GM21737 (cell line): ENCODE measurements around the gene HES3.

Source experiments
- ATAC-seq: cut with Tn5 transposase; IDR thresholded peaks from one replicate; pipeline ENCODE4 v1.9.1; 2021; ENCODE audit warnings: mild to moderate bottlenecking, moderate library complexity; ENCODE audit not compliant: unreplicated experiment

HES3 gene

DNA sequence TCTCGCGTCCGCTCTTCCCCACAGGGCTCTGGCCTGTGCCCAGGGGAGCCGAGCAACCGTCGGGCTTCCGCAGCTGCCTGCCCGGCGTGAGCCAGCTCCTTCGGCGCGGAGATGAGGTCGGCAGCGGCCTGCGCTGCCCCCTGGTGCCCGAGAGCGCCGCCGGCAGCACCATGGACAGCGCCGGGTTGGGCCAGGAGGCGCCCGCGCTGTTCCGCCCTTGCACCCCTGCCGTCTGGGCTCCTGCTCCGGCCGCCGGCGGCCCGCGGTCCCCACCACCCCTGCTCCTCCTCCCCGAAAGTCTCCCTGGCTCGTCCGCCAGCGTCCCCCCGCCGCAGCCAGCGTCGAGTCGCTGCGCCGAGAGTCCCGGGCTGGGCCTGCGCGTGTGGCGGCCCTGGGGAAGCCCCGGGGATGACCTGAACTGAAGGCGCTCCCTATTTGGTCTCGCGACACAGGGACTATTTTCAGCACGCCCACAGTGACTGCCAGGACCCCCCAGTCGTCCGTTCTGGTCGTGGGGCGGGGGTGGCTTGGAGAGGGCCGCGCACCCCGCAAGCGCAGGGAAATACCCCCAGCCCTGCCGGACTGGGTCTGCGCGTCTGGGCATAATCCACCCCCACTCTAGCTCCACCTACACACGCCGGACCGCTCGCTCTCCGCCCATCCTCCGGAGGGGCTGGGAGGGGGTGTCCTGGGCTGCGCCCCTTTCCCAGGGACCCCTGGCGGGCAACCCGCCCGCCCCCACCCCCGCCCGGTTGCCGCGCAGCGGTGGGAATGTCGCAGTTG, 1.3 kb downstream of the HES3 start:
- ATAC-seq: no peak

- no peak for ATAC-seq
These were observed 2.0 kb downstream of the HES3 start for GRCh38 chr1:6245869-6246496.

- ATAC-seq: no peak
These were observed 2.8 kb downstream of the HES3 start for GRCh38 chr1:6246497-6247467.

GRCh38 chr1:6247651-6248050, 3.7 kb downstream of the HES3 start:
- no peak for ATAC-seq

DNA sequence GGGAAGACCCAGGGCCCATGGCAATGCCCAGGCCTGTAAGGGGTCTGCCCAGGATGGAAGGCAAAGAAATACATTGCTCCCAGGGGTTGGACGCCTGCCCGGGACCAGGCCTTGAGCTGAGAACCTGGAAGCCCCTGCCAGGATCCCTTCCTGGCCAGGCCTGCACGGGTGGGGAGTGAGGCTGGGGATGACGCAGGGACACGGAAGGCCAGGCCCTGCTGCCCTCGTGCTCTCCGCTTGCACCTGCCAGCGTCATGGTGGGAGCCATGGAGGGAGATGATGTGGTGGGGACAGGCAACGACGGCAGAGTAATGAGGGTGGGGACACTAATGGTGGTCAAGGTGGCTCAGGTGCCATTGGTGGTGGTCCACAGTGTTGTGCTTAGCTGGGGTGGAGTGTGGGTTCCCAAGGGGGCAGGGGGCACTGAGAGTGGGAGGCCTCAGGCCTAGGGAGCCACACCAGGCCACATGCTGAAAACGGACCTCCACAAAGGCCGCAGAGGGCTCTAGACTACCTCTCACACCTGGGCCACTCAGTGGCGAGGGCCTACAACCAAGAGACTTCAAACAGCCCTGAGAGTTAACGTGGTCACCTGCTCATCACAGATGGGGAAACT, 4.3 kb downstream of the HES3 start:
- ATAC-seq: no peak

DNA sequence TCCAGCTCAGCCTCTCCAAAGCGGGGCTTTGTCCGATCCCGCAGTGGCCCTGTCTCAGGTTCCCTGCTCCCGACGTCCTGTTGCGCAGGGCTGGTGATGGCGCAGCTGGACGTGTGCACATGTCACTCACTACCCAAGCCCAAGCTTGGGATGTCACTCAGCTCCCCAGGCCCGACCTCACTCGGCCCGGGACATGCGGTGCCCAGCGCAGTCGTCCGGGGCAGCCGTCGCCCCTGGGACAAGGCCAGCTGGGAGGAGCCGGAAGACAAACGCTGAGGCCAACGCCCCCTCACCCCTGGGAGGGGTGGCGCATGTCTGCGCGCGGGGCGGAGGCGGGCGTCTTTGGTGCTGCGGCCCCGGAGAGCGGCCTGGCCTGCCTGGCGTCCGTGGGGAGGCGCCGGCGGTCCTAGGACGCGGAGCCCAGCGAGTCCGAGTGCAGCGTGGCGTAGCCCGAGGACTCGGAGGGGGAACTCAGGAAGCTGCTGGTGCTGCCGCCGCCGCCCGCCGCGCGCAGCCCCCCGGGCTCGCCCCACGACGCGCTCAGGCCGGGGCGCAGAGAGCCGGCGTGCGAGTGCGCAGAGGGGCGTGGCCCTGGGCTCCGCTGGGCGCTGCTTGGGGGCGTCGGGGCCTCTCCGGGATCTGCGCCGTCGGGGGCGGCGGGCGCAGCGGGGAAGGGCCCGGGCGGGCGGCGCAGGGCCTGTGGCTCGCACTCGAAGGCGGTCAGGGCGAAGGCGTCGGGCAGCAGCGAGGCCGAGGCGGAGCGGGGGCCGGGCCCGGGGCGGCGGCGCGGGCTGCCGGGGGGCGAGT, 5.2 kb downstream of the HES3 start:
- ATAC-seq: no peak

DNA sequence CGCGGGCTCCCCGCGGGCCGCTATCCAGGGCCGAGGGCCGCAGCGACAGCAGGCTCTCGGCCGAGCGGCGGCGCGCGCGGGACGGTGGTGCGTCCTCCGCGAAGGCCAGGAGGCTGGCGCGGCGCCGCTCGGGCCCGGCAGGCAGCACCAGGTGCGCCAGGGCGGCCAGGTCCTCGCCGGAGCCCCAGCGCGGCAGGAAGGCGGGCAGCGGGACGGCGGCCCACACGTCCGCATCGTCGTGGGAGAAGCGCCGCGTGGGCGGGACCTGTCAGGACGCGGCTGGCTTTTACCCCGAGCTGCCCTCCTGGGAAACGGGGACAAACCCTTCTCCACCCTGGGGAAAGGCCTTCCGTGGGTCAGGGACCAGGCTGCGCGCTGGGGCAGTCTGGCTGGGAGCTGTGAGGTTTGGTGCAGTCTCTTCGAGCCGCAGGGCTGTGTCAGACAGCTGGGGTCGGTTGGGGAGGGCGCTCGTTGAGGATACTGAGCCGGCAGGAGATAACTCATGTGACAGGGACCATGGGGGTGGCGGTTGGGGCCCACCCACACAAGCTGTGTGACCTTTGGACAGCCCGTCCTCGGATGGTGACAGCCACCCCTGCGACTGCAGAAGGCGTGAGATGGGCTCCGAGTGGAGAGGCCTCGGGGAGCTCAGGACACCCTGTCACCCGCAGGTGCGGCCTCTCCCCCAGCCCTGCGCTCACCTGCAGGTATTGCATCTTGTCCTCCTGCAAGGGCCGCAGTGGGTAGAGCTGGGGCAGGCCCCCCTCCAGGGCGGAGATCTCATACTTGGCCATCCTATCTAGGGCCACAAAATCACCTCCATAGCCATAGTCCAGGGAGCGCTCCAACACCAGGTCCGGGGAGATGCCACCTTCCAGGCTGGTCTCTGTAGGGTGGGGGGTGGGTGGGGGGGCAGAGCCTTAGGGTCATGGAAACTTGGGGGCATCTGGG, 6.0 kb downstream of the HES3 start:
- no peak for ATAC-seq

DNA sequence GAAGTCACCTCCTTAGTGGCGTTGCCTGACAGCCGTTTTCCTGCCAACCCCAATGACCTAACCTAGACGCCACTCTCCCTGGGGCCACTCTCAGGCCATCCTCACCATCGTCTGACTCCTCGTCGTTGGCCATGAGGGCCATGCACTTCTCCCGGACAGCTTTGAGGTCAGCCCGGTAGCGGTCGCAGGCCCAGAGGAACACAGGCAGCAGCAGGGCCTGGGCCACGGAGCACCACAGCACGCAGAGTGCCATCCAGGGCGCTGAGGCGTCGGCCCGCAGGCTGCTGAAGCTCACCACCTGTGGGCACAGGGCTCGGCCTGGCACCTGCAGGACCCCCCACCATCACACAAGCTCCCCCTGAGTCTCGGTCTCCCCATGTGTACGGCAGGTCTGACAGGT, 7.3 kb downstream of the HES3 start:
- ATAC-seq: no peak

- no peak for ATAC-seq
These were observed 7.8 kb downstream of the HES3 start for GRCh38 chr1:6251681-6252373.

DNA sequence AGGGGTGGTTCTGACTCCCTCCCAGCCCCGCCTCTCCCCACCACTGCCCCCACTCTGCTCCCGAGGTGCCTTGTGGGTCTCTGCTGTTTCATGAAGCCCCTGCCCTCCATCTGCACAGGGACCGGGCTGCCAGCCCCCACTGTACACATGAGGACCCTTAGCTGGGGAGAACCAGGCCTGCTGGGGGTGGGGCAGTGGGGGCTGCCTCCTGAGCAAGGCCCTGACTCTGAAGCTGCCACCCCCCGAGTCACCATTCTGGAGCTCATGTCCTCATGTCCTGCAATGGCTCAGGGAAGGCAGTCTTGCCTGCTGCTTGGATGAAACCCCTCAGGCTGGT, 8.4 kb downstream of the HES3 start:
- ATAC-seq: no peak

DNA sequence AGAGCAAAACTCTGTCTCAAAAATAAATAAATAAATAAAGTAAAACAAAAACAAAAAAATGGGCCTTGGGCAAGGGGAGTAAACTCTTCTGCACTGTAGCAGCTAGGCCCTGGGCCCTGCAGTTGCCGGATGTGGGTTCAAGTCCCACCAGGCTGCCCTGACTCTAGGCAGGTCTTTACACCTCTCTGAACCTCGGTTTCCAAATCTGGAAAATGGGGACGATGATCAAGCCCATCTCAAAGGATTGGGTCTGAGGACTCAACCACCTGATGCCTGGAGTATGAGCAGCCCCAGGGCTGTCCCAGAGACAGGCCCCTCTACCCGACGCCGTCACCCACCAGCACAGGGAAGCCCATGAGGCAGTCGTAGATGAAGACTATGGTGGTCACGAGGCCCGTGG, 9.4 kb downstream of the HES3 start:
- no peak for ATAC-seq

GRCh38 chr1:6254691-6255090, 10.7 kb downstream of the HES3 start:
- no peak for ATAC-seq

GRCh38 chr1:6256645-6257044, 12.7 kb downstream of the HES3 start:
- ATAC-seq: no peak

DNA sequence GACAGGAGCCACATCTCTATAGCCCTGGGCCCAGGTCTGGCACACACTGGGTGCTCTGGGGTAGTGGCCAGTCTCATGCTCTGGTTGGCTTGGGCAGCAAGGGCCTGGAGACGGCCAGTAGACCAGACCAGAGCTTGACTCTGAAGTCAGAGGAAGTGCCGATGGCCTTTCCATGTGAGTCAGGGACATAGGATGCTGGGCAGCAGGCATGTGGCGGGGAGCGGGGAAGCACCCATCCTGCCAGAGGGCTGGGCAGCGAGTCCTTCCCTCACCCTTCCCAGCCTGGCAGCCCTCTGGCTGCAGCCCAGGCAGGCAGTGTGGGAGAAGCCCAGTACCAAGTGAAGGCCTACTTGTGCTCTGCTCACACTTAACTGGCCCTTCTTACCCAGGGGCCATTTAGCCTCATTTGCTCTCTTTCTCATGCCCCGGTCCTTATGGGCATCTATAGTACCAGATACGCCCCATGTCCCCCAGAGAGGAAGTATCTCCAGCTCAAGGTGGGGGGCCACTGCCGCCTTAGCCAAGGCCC, 13.6 kb downstream of the HES3 start:
- no peak for ATAC-seq

DNA sequence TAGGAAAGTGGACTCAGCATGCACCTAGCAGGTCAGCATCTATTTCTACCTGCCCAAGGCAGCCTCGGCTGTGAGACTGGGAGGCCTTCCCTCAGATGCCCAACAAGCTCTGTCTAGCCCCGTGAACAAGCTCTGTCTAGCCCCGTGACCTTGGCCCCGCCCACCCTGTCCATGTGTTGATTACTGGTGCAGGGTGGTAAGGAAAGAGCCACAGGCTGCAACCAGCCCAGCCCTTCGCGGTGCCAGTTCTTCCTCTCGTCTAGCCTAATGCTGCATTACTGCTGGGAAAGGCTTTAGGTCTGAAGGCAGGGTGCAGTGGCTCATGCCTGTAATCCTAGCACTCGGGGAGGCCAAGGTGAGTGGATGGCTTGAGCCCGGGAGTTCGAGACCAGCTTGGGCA, 14.7 kb downstream of the HES3 start:
- no peak for ATAC-seq

GRCh38 chr1:6259491-6260362, 15.7 kb downstream of the HES3 start:
- no peak for ATAC-seq

DNA sequence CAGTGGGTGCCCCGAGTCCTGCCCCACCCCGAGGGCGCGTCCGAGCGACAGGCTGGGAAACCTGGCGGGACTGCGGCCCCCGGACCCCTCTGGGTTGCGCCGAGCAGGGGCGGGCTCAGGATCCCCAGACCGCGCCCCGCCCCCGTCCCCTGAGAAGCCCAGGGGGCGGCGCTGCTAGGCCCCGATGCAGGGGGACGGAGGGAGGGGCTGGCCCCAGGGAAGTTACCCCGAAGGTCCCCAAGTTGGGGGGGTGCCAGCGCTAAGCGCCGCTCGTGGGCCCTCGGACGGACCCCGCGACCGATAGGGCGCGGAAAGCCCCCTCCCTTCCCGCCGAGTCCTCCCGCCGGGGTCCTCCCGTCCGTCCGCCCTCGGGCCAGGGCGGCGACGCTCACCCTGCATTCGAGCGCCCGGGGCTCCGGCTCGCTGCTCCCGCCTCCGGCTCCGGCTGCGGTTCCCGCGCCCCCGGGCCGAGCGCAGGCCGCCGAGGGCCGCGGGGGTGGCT, 16.5 kb downstream of the HES3 start:
- ATAC-seq: no peak
